GM23248 (cell line): ENCODE results near the gene FARP1. TPM values are rescaled to one million over a fixed set of nuclear protein-coding genes. Genes with fewer than 3 reads are reported as not detected.

ENCODE experiments used
- DNase-seq: peaks from one replicate; pipeline ENCODE4 v3.0.0-alpha.2; 2015
- H2AFZ ChIP-seq: fragments of 200-600 bp; sonication (generic); 2 replicates; pipeline ENCODE4 v1.6.1; 2016; ENCODE audit warnings: antibody characterized with exemption
- H3F3A ChIP-seq: fragments of 200-600 bp; sonication (generic); 2 replicates; pipeline ENCODE4 v1.6.1; 2016; ENCODE audit warnings: mild to moderate bottlenecking, antibody characterized with exemption, mixed run types; ENCODE audit not compliant: insufficient read depth
- H3K27ac ChIP-seq: fragments of 200-600 bp; sonication (generic); 2 replicates; pipeline ENCODE4 v1.5.1; 2016; ENCODE audit warnings: mild to moderate bottlenecking
- H3K27me3 ChIP-seq: fragments of 200-600 bp; sonication (generic); replicated peaks from 2 replicates; pipeline ENCODE4 v1.6.1; 2016; ENCODE audit warnings: mild to moderate bottlenecking; ENCODE audit not compliant: insufficient read depth
- H3K36me3 ChIP-seq: fragments of 200-600 bp; sonication (generic); 2 replicates; pipeline ENCODE4 v1.6.1; 2016; ENCODE audit warnings: low read depth, mild to moderate bottlenecking
- H3K4me1 ChIP-seq: fragments of 200-600 bp; sonication (generic); 2 replicates; pipeline ENCODE4 v1.6.1; 2016; ENCODE audit warnings: mild to moderate bottlenecking; ENCODE audit not compliant: insufficient read depth
- H3K4me2 ChIP-seq: fragments of 200-600 bp; sonication (generic); one replicate; pipeline ENCODE4 v1.6.1; 2016; ENCODE audit warnings: mild to moderate bottlenecking; ENCODE audit not compliant: unreplicated experiment
- H3K4me3 ChIP-seq: fragments of 200-600 bp; sonication (generic); 2 replicates; pipeline ENCODE4 v1.5.1; 2016; ENCODE audit warnings: mild to moderate bottlenecking
- H3K79me2 ChIP-seq: fragments of 200-600 bp; sonication (generic); 2 replicates; pipeline ENCODE4 v1.6.1; 2016; ENCODE audit warnings: mild to moderate bottlenecking; ENCODE audit not compliant: insufficient read depth
- H3K9ac ChIP-seq: fragments of 200-600 bp; sonication (generic); 2 replicates; pipeline ENCODE4 v1.6.1; 2016; ENCODE audit warnings: mild to moderate bottlenecking
- H3K9me2 ChIP-seq: fragments of 200-600 bp; sonication (generic); 2 replicates; pipeline ENCODE4 v1.6.1; 2016; ENCODE audit warnings: mixed run types, mild to moderate bottlenecking, moderate library complexity; ENCODE audit not compliant: insufficient read depth
- H3K9me3 ChIP-seq: fragments of 200-600 bp; sonication (generic); one replicate; pipeline ENCODE4 v1.6.1; 2017; ENCODE audit warnings: low read depth
- H4K20me1 ChIP-seq: fragments of 200-600 bp; sonication (generic); 2 replicates; pipeline ENCODE4 v1.6.0; 2016; ENCODE audit not compliant: insufficient read depth
- EZH2 ChIP-seq: fragments of 200-600 bp; sonication (generic); IDR thresholded peaks from 2 replicates; pipeline ENCODE4 v1.6.1; 2018; ENCODE audit warnings: antibody characterized with exemption, mild to moderate bottlenecking; ENCODE audit not compliant: insufficient read depth, poor library complexity, severe bottlenecking
- EZH2phosphoT487 ChIP-seq: fragments of 200-600 bp; sonication (generic); IDR thresholded peaks from 2 replicates; pipeline ENCODE4 v1.6.1; 2018; ENCODE audit warnings: antibody characterized with exemption, moderate library complexity, mild to moderate bottlenecking, low read depth; ENCODE audit not compliant: insufficient read depth
- WGBS, 2 experiments: methylation state at CpG; one replicate each; pipeline ENCODE4 v1.1.6; 2015 to 2017; ENCODE audit warnings: low lambda C conversion rate in 2 of 2, low coverage in 1 of 2; ENCODE audit errors: missing lambda C conversion rate in 2 of 2; 5-methylcytosine and 5-hydroxymethylcytosine counted together
- in situ Hi-C: fragments of 300-500 bp; cut with MboI; formaldehyde crosslinking; loops from 2 replicates; pipeline ENCODE4 v1.15.0; 2020
- polyA plus RNA-seq: library from polyadenylated mRNA; unstranded; fragments of >200 nt; fragmentation: Nextera tagmentation; extraction: Ambion mirVana; gene quantifications from 2 replicates; pipeline ENCODE4 v1.2.1, GENCODE V29; 2016
- total RNA-seq: library from RNA; depleted of rRNA; stranded (reverse); fragments of >200 nt; shearing (Covaris generic); gene quantifications from 2 replicates; pipeline ENCODE4 v1.2.3, GENCODE V29; 2014

Gene FARP1
- total and polyA plus RNA-seq, 2 experiments from 2014 or later: 53.7 to 56.6 TPM

DNA sequence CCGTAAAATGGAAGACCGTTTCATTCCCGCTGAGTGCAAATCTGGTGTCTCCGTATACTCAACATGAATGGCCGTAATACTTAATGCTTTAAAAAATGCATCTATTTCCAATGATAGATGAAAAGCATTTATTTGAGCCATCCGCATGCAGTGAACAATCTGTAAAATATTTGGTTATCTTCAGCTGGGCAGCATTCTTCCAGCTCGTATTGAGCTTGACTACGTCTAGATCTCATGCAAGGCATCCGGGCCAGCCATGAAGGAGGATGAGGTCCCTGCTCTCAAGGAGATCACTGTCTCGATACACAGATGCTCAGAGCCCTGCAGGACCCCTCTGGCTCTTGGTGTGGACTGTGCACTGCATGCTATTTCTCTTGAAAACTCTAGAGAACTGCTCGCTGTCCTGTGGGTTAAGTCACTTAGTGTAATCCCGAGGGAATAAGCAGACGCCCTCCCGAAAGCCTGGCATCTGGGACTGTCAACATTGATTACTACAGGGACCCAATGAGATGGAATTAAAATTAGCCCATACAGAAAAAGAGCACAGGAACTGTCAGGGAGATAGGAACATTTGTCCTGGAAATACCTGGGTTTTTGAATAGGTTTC, 146.5 kb downstream of the FARP1 start:
- Histone ChIP-seq H3K27ac (no peak overlapping the region), H3K27me3 (no peaks in the 10 kb centered on the region), H2AFZ (no peak overlapping the region), H3K9me2 (no peaks in the 10 kb centered on the region), H3K4me2 (no peak overlapping the region), H3K4me3 (no peak overlapping the region), H4K20me1 (no peaks in the 10 kb centered on the region; the same call in 1 of the 2 replicates), H3K36me3 (no peaks in the 10 kb centered on the region), H3K4me1 (peaks cover 7% of the 10 kb centered on the region; the same call in 1 of the 2 replicates), H3K9ac (no peak overlapping the region), H3F3A (peaks cover 4% of the 10 kb centered on the region; the same call in 1 of the 2 replicates), H3K79me2 (peaks cover 91% of the 10 kb centered on the region), H3K9me3 (no peaks in the 10 kb centered on the region)
- in situ Hi-C loops: no loop called here
- TF ChIP-seq EZH2 (no peak), EZH2phosphoT487 (no peak)
- no peak for DNase-seq
- WGBS, 2 experiments: 86 to 87% methylated on average over 14 of the region's 14 CpGs

DNA sequence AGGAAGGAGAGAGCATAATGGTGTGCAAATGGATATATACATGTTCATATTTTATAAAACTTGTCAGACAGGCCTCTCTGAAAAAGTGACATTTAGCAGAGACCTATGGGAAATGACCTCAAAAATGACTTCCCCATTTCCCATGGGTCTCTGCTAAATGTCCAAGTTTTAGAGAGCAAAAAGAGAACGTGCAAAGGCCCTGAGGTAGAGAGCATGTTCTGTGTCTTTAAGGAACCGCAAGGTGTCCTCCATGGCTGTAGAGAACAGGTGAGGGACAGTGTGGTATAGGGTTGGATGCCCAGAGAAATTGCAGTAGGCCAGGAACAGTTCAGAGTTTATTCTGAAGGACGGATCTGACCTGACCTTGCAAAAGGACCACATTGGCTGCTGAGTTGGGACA, 147.4 kb downstream of the FARP1 start:
- H3K79me2 ChIP-seq: peaks cover 93% of the 10 kb centered on the region
- H3K9me3 ChIP-seq: no peaks in the 10 kb centered on the region
- peaks cover 4% of the 10 kb centered on the region; the same call in 1 of the 2 replicates for H3F3A ChIP-seq
- no peaks in the 10 kb centered on the region for H3K9me2 ChIP-seq
- DNase-seq: no peak
- H3K27me3 ChIP-seq: no peaks in the 10 kb centered on the region
- TF ChIP-seq EZH2: no peak
- no peak for TF ChIP-seq EZH2phosphoT487
- no peak overlapping the region for H2AFZ ChIP-seq
- H3K27ac ChIP-seq: no peak overlapping the region
- H3K4me1 ChIP-seq: peaks cover 10% of the 10 kb centered on the region
- no peak overlapping the region for H3K4me3 ChIP-seq
- WGBS, 2 experiments: 98 to 99% methylated on average over 3 of the region's 3 CpGs
- in situ Hi-C loops: no loop called here
- no peak overlapping the region for H3K9ac ChIP-seq
- H3K36me3 ChIP-seq: no peaks in the 10 kb centered on the region
- H3K4me2 ChIP-seq: no peak overlapping the region
- no peaks in the 10 kb centered on the region; the same call in 1 of the 2 replicates for H4K20me1 ChIP-seq

DNA sequence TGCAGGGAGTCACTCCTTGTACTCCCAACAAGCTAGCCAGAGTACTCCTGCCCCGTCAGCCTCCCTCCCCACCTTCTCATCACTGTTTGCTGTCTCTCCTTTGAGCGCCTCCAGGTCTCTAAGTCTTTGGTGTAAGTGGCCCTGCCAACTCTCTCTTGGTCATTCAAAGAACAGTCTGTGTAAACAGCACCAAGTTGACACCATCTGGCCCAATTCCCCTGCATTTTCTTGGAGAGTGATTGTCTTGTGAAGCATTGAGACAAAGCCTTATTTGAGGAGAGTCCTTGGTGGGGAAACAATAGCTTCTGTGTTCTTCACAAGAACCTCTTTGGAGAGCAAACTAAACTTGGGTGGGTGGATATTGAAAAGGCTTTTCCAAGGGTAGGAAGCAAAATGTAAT, 148.8 kb downstream of the FARP1 start:
- no peak overlapping the region for H3K9ac ChIP-seq
- no peaks in the 10 kb centered on the region for H3K27me3 ChIP-seq
- peaks cover 4% of the 10 kb centered on the region; the same call in 1 of the 2 replicates for H3F3A ChIP-seq
- no peaks in the 10 kb centered on the region for H3K9me3 ChIP-seq
- DNase-seq: no peak
- no peak overlapping the region for H3K4me3 ChIP-seq
- in situ Hi-C loops: no loop called here
- H3K4me1 ChIP-seq: peaks cover 15% of the 10 kb centered on the region
- no peak overlapping the region for H3K4me2 ChIP-seq
- no peaks in the 10 kb centered on the region; the same call in 1 of the 2 replicates for H4K20me1 ChIP-seq
- no peaks in the 10 kb centered on the region for H3K36me3 ChIP-seq
- no peak overlapping the region for H2AFZ ChIP-seq
- H3K27ac ChIP-seq: no peak overlapping the region
- 81 to 82% methylated on average over 2 of the region's 2 CpGs for WGBS, 2 experiments
- TF ChIP-seq EZH2: no peak
- no peak for TF ChIP-seq EZH2phosphoT487
- no peaks in the 10 kb centered on the region for H3K9me2 ChIP-seq
- H3K79me2 ChIP-seq: peaks cover 96% of the 10 kb centered on the region

DNA sequence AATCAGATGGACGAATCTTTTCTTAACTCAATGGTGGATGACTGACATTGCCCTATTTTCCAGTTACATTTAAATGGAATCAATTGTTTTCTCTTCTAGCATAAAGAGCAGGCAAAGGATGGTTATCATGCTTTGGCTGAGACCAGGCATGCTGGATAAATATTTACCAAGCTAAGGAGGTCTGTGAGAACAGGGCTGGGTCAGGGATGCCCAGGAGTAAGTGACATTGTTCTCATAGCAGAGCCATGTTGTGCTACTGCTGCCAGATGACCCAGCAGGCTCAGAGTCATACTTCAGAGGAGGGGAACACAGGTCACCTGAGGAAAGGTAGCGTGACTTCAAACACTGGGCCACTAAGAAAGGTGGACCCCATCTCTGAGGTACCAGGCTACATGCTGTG, 150.2 kb downstream of the FARP1 start:
- Histone ChIP-seq H3K27ac (no peak overlapping the region), H3K27me3 (no peaks in the 10 kb centered on the region), H3K9me2 (no peaks in the 10 kb centered on the region), H3K4me1 (peaks cover 15% of the 10 kb centered on the region), H3K4me3 (no peak overlapping the region), H3K9ac (no peak overlapping the region), H3K4me2 (no peak overlapping the region), H3K9me3 (no peaks in the 10 kb centered on the region), H3K36me3 (no peaks in the 10 kb centered on the region), H2AFZ (no peak overlapping the region), H4K20me1 (no peaks in the 10 kb centered on the region; the same call in 1 of the 2 replicates), H3K79me2 (peaks cover 99% of the 10 kb centered on the region), H3F3A (peaks cover 4% of the 10 kb centered on the region; the same call in 1 of the 2 replicates)
- 97 to 100% methylated on average over 2 of the region's 2 CpGs for WGBS, 2 experiments
- no peak for DNase-seq
- in situ Hi-C loops: no loop called here
- TF ChIP-seq EZH2phosphoT487 (no peak), EZH2 (no peak)
